GM23248 (cell line): ENCODE measurements around the gene BIRC7. TPM values are rescaled to one million over a fixed set of nuclear protein-coding genes. Genes with fewer than 3 reads are reported as not detected.

Experiments used
- DNase-seq: peaks from one replicate; pipeline ENCODE4 v3.0.0-alpha.2; 2015
- H2AFZ ChIP-seq: fragments of 200-600 bp; sonication (generic); 2 replicates; pipeline ENCODE4 v1.6.1; 2016; ENCODE audit warnings: antibody characterized with exemption
- H3F3A ChIP-seq: fragments of 200-600 bp; sonication (generic); 2 replicates; pipeline ENCODE4 v1.6.1; 2016; ENCODE audit warnings: mild to moderate bottlenecking, antibody characterized with exemption, mixed run types; ENCODE audit not compliant: insufficient read depth
- H3K27ac ChIP-seq: fragments of 200-600 bp; sonication (generic); 2 replicates; pipeline ENCODE4 v1.5.1; 2016; ENCODE audit warnings: mild to moderate bottlenecking
- H3K27me3 ChIP-seq: fragments of 200-600 bp; sonication (generic); replicated peaks from 2 replicates; pipeline ENCODE4 v1.6.1; 2016; ENCODE audit warnings: mild to moderate bottlenecking; ENCODE audit not compliant: insufficient read depth
- H3K36me3 ChIP-seq: fragments of 200-600 bp; sonication (generic); 2 replicates; pipeline ENCODE4 v1.6.1; 2016; ENCODE audit warnings: low read depth, mild to moderate bottlenecking
- H3K4me1 ChIP-seq: fragments of 200-600 bp; sonication (generic); 2 replicates; pipeline ENCODE4 v1.6.1; 2016; ENCODE audit warnings: mild to moderate bottlenecking; ENCODE audit not compliant: insufficient read depth
- H3K4me2 ChIP-seq: fragments of 200-600 bp; sonication (generic); one replicate; pipeline ENCODE4 v1.6.1; 2016; ENCODE audit warnings: mild to moderate bottlenecking; ENCODE audit not compliant: unreplicated experiment
- H3K4me3 ChIP-seq: fragments of 200-600 bp; sonication (generic); 2 replicates; pipeline ENCODE4 v1.5.1; 2016; ENCODE audit warnings: mild to moderate bottlenecking
- H3K79me2 ChIP-seq: fragments of 200-600 bp; sonication (generic); 2 replicates; pipeline ENCODE4 v1.6.1; 2016; ENCODE audit warnings: mild to moderate bottlenecking; ENCODE audit not compliant: insufficient read depth
- H3K9ac ChIP-seq: fragments of 200-600 bp; sonication (generic); 2 replicates; pipeline ENCODE4 v1.6.1; 2016; ENCODE audit warnings: mild to moderate bottlenecking
- H3K9me2 ChIP-seq: fragments of 200-600 bp; sonication (generic); 2 replicates; pipeline ENCODE4 v1.6.1; 2016; ENCODE audit warnings: mixed run types, mild to moderate bottlenecking, moderate library complexity; ENCODE audit not compliant: insufficient read depth
- H3K9me3 ChIP-seq: fragments of 200-600 bp; sonication (generic); one replicate; pipeline ENCODE4 v1.6.1; 2017; ENCODE audit warnings: low read depth
- H4K20me1 ChIP-seq: fragments of 200-600 bp; sonication (generic); 2 replicates; pipeline ENCODE4 v1.6.0; 2016; ENCODE audit not compliant: insufficient read depth
- EZH2 ChIP-seq: fragments of 200-600 bp; sonication (generic); IDR thresholded peaks from 2 replicates; pipeline ENCODE4 v1.6.1; 2018; ENCODE audit warnings: antibody characterized with exemption, mild to moderate bottlenecking; ENCODE audit not compliant: insufficient read depth, poor library complexity, severe bottlenecking
- EZH2phosphoT487 ChIP-seq: fragments of 200-600 bp; sonication (generic); IDR thresholded peaks from 2 replicates; pipeline ENCODE4 v1.6.1; 2018; ENCODE audit warnings: antibody characterized with exemption, moderate library complexity, mild to moderate bottlenecking, low read depth; ENCODE audit not compliant: insufficient read depth
- WGBS, 2 experiments: methylation state at CpG; one replicate each; pipeline ENCODE4 v1.1.6; 2015 to 2017; ENCODE audit warnings: low lambda C conversion rate in 2 of 2, low coverage in 1 of 2; ENCODE audit errors: missing lambda C conversion rate in 2 of 2; 5-methylcytosine and 5-hydroxymethylcytosine counted together
- in situ Hi-C: fragments of 300-500 bp; cut with MboI; formaldehyde crosslinking; loops from 2 replicates; pipeline ENCODE4 v1.15.0; 2020
- polyA plus RNA-seq: library from polyadenylated mRNA; unstranded; fragments of >200 nt; fragmentation: Nextera tagmentation; extraction: Ambion mirVana; gene quantifications from 2 replicates; pipeline ENCODE4 v1.2.1, GENCODE V29; 2016
- total RNA-seq: library from RNA; depleted of rRNA; stranded (reverse); fragments of >200 nt; shearing (Covaris generic); gene quantifications from 2 replicates; pipeline ENCODE4 v1.2.3, GENCODE V29; 2014

The BIRC7 gene
- total and polyA plus RNA-seq, 2 experiments from 2014 or later, result not detected

DNA sequence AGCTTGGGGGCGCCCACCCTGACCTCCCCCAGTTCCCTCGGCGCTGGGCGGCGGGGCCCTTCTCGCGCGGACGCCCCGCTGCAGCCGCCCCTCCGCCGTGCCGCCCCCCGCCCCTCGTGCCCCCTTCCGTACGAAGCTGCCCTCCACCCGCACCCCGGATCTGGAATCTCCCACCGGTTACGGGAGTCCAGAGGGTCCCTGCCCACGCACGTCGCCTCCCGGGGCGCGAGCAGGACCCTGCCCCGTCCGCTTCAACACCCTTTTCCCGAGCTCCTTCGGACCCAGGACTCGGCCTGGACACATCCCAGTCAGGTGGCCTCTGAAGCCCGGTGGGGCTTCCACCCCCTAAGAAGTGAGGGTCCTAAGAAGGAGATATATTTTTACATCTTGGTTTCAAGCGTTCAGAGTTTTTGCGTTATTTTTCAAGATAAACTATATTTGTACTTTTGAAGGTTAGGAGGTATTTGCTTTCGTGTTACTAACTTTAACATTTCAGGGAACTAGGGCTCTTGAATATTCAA lies 37.4 kb downstream of the BIRC7 start:
- no peaks in the 10 kb centered on the region for H3K9me2 ChIP-seq
- peak; percentile 39 for DNase-seq
- H3K9me3 ChIP-seq, result no peaks in the 10 kb centered on the region
- peak overlapping the region; percentile 99 for H3K9ac ChIP-seq
- in situ Hi-C loops, result no loop called here
- H3K4me3 ChIP-seq, result peak overlapping the region; percentile 100
- peaks cover 72% of the 10 kb centered on the region for H3K79me2 ChIP-seq
- H3K4me2 ChIP-seq, result peak overlapping the region; percentile 84
- no peaks in the 10 kb centered on the region for H3K27me3 ChIP-seq
- H3K27ac ChIP-seq, result peak overlapping the region; percentile 87
- no peaks in the 10 kb centered on the region; the same call in 1 of the 2 replicates for H4K20me1 ChIP-seq
- peaks cover 13% of the 10 kb centered on the region for H3K4me1 ChIP-seq
- H3K36me3 ChIP-seq, result peaks cover 4% of the 10 kb centered on the region; the same call in 1 of the 2 replicates
- WGBS, 2 experiments, result 0 to 2% methylated on average over 15 to 22 of the region's 37 CpGs
- TF ChIP-seq EZH2 (no peak), EZH2phosphoT487 (no peak)
- H2AFZ ChIP-seq, result peak overlapping the region; percentile 11; the same call in 1 of the 2 replicates
- no peaks in the 10 kb centered on the region for H3F3A ChIP-seq

DNA sequence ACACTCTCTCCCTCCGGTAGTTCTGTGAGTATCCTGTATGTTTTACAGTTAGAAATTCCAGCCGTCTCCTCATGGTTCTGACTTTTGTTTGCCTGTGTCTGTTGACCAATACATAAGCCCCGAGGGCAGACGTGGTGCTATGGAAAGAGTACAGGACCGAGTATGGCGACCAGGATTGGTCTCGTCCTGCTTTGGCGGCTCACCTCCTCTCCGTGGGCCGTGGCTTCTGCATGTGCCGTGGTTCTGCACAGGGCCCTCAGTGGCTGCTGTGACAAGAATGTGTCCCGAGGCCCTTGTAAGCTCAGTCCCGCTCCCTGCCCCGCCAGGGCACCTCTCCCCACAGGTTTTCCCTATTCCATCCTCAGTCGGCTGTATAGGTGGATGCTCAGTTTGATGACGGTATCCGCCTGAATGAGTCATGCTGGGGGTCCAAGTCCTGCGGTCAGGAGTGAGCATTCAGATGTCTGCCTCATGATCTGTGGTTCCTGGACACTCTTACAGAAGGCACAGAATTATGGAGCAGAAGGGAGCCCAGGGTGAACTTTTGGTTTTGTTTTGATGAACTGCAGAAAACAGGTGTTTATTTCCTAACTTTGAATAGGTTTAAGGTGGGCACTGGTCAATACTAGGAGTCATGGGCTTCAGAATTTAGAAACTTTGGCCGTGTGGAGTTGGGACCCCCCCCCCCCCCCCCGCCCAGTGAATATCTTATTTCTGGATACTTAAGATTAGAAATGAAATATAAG lies 38.1 kb downstream of the BIRC7 start:
- Histone ChIP-seq H3K4me2 (peak overlapping the region; percentile 84), H3K4me3 (peak overlapping the region; percentile 100), H3K27me3 (no peaks in the 10 kb centered on the region), H3K27ac (peak overlapping the region; percentile 87), H4K20me1 (no peaks in the 10 kb centered on the region; the same call in 1 of the 2 replicates), H3K9ac (peak overlapping the region; percentile 99), H3K9me2 (no peaks in the 10 kb centered on the region), H3K9me3 (no peaks in the 10 kb centered on the region), H3K4me1 (peaks cover 13% of the 10 kb centered on the region), H2AFZ (no peak overlapping the region), H3F3A (no peaks in the 10 kb centered on the region), H3K79me2 (peaks cover 79% of the 10 kb centered on the region), H3K36me3 (peaks cover 8% of the 10 kb centered on the region; the same call in 1 of the 2 replicates)
- peak; percentile 92 for DNase-seq
- 5 to 6% methylated on average over 20 of the region's 20 CpGs for WGBS, 2 experiments
- in situ Hi-C loops, result no loop called here
- TF ChIP-seq EZH2 (no peak), EZH2phosphoT487 (no peak)

DNA sequence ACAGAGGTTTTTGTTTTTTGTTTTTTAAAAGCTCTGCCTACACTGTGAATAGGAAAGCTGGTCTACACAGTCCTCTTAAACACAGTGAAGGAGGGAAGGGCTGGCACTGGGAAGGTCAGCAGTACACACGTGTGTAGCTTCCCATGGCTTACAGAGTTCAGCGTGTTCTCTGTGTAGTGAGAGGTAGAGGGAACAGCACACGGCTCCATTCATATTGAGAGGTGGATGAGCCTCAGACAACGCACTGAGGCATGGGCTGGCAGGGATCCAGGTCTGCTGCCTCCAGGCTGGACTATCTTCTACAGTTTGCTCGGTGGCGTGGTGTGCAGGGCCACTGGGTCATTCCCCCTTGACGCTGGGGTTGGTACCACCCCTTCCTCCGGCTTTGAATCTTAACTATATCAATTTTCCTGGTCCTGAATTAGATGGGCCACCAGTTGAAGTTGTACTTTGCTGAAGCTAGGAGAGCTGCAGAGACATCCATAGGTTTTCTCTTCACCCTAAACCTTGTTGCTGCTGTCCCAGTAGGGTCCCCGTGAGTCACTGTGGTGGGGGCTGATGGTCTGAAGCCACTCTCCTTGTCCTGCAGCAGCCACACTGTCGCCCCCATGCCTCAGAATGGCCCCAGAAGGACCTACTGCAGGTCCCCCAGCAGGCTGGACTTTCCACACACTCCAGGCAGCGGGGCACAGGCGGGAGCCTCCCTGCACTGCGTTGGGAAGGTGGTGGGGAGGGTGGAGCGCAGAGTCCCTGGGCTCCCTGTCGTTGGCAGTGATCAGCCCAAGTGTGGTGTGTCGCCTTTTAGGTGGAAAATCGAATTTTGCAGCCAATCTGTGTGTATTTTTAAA lies 38.9 kb downstream of the BIRC7 start:
- WGBS, 2 experiments, result 54 to 58% methylated on average over 17 of the region's 17 CpGs
- H3K9ac ChIP-seq, result peak overlapping the region; percentile 99; the same call in 1 of the 2 replicates
- H3K4me2 ChIP-seq, result peak overlapping the region; percentile 84
- no peak for TF ChIP-seq EZH2
- TF ChIP-seq EZH2phosphoT487, result no peak
- DNase-seq, result peak; percentile 76
- H3K9me3 ChIP-seq, result no peaks in the 10 kb centered on the region
- H3K27me3 ChIP-seq, result no peaks in the 10 kb centered on the region
- in situ Hi-C loops, result no loop called here
- H3F3A ChIP-seq, result no peaks in the 10 kb centered on the region
- no peak overlapping the region for H2AFZ ChIP-seq
- peak overlapping the region; percentile 28; the same call in 1 of the 2 replicates for H3K27ac ChIP-seq
- peaks cover 13% of the 10 kb centered on the region for H3K4me1 ChIP-seq
- no peaks in the 10 kb centered on the region for H3K9me2 ChIP-seq
- no peaks in the 10 kb centered on the region; the same call in 1 of the 2 replicates for H4K20me1 ChIP-seq
- H3K4me3 ChIP-seq, result peak overlapping the region; percentile 100
- H3K79me2 ChIP-seq, result peaks cover 87% of the 10 kb centered on the region
- H3K36me3 ChIP-seq, result peaks cover 16% of the 10 kb centered on the region; the same call in 1 of the 2 replicates

DNA sequence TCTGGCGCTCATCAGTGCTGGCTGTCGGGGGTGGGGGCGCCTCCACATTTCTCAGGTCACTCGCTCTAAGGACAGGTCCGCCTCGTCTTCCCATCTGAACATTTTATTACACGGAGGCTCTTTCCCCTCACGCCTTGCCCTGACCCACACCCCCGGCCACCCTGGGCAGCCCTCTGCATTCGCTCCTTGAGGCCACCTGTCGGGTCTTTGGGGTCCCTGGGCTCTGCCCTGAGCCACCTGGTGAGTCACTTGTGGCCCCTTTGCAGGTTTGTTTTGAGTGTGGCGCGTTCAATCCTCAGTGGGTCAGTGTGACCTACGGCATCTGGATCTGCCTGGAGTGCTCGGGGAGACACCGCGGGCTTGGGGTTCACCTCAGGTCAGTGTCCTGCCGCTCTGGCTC lies 40.1 kb downstream of the BIRC7 start:
- Histone ChIP-seq H3K4me2 (no peak overlapping the region), H3K36me3 (peaks cover 23% of the 10 kb centered on the region; the same call in 1 of the 2 replicates), H3K9me3 (no peaks in the 10 kb centered on the region), H4K20me1 (no peaks in the 10 kb centered on the region; the same call in 1 of the 2 replicates), H3F3A (no peaks in the 10 kb centered on the region), H3K27ac (no peak overlapping the region), H3K79me2 (peaks cover 96% of the 10 kb centered on the region), H2AFZ (no peak overlapping the region), H3K9ac (no peak overlapping the region), H3K9me2 (no peaks in the 10 kb centered on the region), H3K27me3 (no peaks in the 10 kb centered on the region), H3K4me1 (peaks cover 13% of the 10 kb centered on the region), H3K4me3 (no peak overlapping the region)
- in situ Hi-C loops, result no loop called here
- TF ChIP-seq EZH2phosphoT487, result no peak
- TF ChIP-seq EZH2, result no peak
- no peak for DNase-seq
- WGBS, 2 experiments, result 88 to 89% methylated on average over 15 to 18 of the region's 18 CpGs
